Caco-2 (cell line): ENCODE results near the gene CAT. TPM values are rescaled to one million over a fixed set of nuclear protein-coding genes. Genes with fewer than 3 reads are reported as not detected.

ENCODE experiments used
- BruUV-seq: library from RNA; stranded (reverse); fragments of 400-500 nt; replicated peaks from 2 replicates; lab custom pipeline; 2021; lab: Mats Ljungman, UMichigan
- CTCF ChIA-PET: fragments of 300-600 bp; sonication (Branson Sonifier 250); formaldehyde crosslinking; loops from one replicate; lab custom pipeline; 2022; ENCODE audit warnings: antibody characterized with exemption; lab: Charles Lee
- POLR2A ChIA-PET: fragments of 300-600 bp; sonication (Branson Sonifier 250); formaldehyde crosslinking; loops from one replicate; lab custom pipeline; 2022; ENCODE audit warnings: antibody characterized with exemption; lab: Charles Lee
- DNase-seq, 2 experiments: peaks; one replicate each; pipeline versions ENCODE4 v3.0.0 to v3.0.0-alpha.2; 2020 to 2022
- H3K27me3 ChIP-seq: replicated peaks from 2 replicates; pipeline ENCODE4 v1.6.0; 2011; ENCODE audit warnings: low read length; ENCODE audit not compliant: control insufficient read depth, insufficient read depth
- H3K36me3 ChIP-seq: 2 replicates; pipeline ENCODE4 v1.5.1; 2011; ENCODE audit warnings: low read length; ENCODE audit not compliant: control insufficient read depth, insufficient read depth
- H3K4me1 ChIP-seq: fragments of 250-450 bp; sonication (Bioruptor Pico); 2 replicates; pipeline ENCODE4 v1.5.1; 2020; ENCODE audit warnings: mild to moderate bottlenecking
- H3K4me3 ChIP-seq: 2 replicates; pipeline ENCODE4 v1.5.1; 2011; ENCODE audit warnings: low read depth, mild to moderate bottlenecking, control low read depth, low read length
- H3K9me3 ChIP-seq: fragments of 250-450 bp; sonication (Bioruptor Pico); 2 replicates; pipeline ENCODE4 v1.5.1; 2020; ENCODE audit warnings: mild to moderate bottlenecking, moderate library complexity
- H3K27ac Mint-ChIP-seq: one replicate; pipeline ENCODE4 v1.8.0; 2022; ENCODE audit warnings: mixed read lengths; ENCODE audit not compliant: unreplicated experiment
- H3K27me3 Mint-ChIP-seq: one replicate; pipeline ENCODE4 v1.8.0; 2022; ENCODE audit warnings: mixed read lengths; ENCODE audit not compliant: insufficient read depth, unreplicated experiment
- H3K36me3 Mint-ChIP-seq: one replicate; pipeline ENCODE4 v1.8.0; 2022; ENCODE audit warnings: mild to moderate bottlenecking, mixed read lengths; ENCODE audit not compliant: insufficient read depth, unreplicated experiment
- H3K4me1 Mint-ChIP-seq: one replicate; pipeline ENCODE4 v1.8.0; 2022; ENCODE audit warnings: low read depth, mixed read lengths; ENCODE audit not compliant: unreplicated experiment
- H3K4me3 Mint-ChIP-seq: one replicate; pipeline ENCODE4 v1.8.0; 2022; ENCODE audit warnings: mild to moderate bottlenecking, moderate library complexity, mixed read lengths; ENCODE audit not compliant: unreplicated experiment
- H3K9me3 Mint-ChIP-seq: one replicate; pipeline ENCODE4 v1.8.0; 2022; ENCODE audit warnings: mixed read lengths; ENCODE audit not compliant: unreplicated experiment
- intact Hi-C: fragments of 100-400 bp; cut with micrococcal nuclease; formaldehyde crosslinking; loops from one replicate; pipeline ENCODE4 v1.10.0; 2022; ENCODE audit not compliant: unreplicated experiment
- total RNA-seq: library from RNA; stranded (reverse); gene quantifications from 2 replicates; pipeline ENCODE4 v1.2.3, GENCODE V29; 2022
- TF ChIP-seq, protein P1 (sequence below), 2 experiments: fragments of 200-600 bp in 1 of 2; IDR thresholded peaks; 1 replicate in 1 of 2; 2 replicates in 1 of 2; pipeline versions ENCODE4 v1.5.1 to v1.8.0; 2011 to 2022; ENCODE audit warnings: antibody characterized with exemption in 1 of 2, control low read depth in 1 of 2, inconsistent platforms in 1 of 2, low read depth in 1 of 2, low read length in 1 of 2, mild to moderate bottlenecking in 1 of 2, moderate library complexity in 1 of 2; ENCODE audit not compliant: insufficient read depth in 1 of 2, severe bottlenecking in 1 of 2, unreplicated experiment in 1 of 2

The CAT gene
- total RNA-seq, 1 experiment from 2014 or later: 45.6 TPM

DNA sequence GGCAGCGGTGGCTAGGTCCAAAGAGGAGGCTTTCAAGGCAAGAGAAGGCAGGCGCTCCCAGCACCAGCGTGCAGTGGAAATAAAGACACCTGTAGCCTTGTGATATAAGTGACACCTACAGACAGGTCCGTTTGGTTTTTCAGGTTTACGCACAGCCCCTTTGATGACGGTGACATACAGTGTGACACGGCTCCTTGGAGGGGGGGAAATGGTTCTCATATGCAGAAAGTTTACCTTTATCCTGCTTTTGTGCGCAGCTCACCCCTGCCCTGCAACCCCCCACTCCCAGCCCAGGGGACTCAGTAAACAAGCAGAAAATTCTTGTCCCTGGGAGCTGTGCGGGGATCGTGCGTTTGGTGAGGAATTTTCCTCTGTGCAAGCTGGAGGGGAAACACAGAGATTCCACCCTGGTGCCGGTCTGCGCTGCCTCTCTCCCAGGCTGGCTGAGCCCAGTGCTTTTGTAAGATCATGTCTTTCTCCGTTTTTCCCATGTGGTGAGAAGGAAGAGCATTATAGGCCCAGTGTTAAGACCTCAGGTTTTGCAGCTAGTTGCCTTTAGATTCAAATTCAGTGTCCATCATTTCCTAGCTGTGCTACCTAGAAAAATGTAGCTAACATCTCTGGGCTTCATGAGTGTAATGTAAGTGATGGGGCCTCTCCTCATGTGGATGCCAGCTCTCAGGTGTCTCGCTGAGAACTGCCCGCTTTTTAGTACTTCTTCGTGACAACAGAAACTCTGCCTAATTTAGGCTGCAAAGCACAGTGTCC is 75.1 kb downstream of the CAT start, which contains the start of gene ELF5:
Gene ELF5 (minus strand): TSS at position 113 of the 768 bp plus-strand sequence. CDS start 8,045 bp downstream, outside the sequence.
- no peaks in the 10 kb centered on the region for H3K9me3 ChIP-seq
- H3K4me1 Mint-ChIP-seq: peaks cover 11% of the 10 kb centered on the region
- no peaks in the 10 kb centered on the region for H3K27me3 ChIP-seq
- H3K27me3 Mint-ChIP-seq: peaks cover 5% of the 10 kb centered on the region
- H3K9me3 Mint-ChIP-seq: no peaks in the 10 kb centered on the region
- POLR2A ChIA-PET: no interaction called here
- H3K27ac Mint-ChIP-seq: no peak within 1 kb of the TSS
- TF ChIP-seq, protein P1, sequence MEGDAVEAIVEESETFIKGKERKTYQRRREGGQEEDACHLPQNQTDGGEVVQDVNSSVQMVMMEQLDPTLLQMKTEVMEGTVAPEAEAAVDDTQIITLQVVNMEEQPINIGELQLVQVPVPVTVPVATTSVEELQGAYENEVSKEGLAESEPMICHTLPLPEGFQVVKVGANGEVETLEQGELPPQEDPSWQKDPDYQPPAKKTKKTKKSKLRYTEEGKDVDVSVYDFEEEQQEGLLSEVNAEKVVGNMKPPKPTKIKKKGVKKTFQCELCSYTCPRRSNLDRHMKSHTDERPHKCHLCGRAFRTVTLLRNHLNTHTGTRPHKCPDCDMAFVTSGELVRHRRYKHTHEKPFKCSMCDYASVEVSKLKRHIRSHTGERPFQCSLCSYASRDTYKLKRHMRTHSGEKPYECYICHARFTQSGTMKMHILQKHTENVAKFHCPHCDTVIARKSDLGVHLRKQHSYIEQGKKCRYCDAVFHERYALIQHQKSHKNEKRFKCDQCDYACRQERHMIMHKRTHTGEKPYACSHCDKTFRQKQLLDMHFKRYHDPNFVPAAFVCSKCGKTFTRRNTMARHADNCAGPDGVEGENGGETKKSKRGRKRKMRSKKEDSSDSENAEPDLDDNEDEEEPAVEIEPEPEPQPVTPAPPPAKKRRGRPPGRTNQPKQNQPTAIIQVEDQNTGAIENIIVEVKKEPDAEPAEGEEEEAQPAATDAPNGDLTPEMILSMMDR (IDR thresholded peaks at IDR 0.05; ENCODE audit: insufficient read depth in 1 of 2, low read depth in 1 of 2, low read length in 1 of 2, severe bottlenecking in 1 of 2, unreplicated experiment in 1 of 2): no peak
- H3K4me3 ChIP-seq: no peak within 1 kb of the TSS
- H3K36me3 ChIP-seq: no peaks in the 10 kb centered on the region
- peak; percentile 47 to 48 for DNase-seq
- no peaks in the 10 kb centered on the region for H3K36me3 Mint-ChIP-seq
- CTCF ChIA-PET: interaction anchor here (0.6 to 1.2 kb wide), 2 partner anchors 33 to 45 kb away, joined by 3 read pairs; no protein-coding TSS in a partner anchor
- H3K4me1 ChIP-seq: peaks cover 17% of the 10 kb centered on the region
- intact Hi-C loops: loop anchor here (1.0 to 5.0 kb wide), 3 partner anchors 153 to 878 kb away; no protein-coding TSS in a partner anchor
- H3K4me3 Mint-ChIP-seq: peak within 1 kb of the TSS; percentile 9
- no TSS peak for BruUV-seq

DNA sequence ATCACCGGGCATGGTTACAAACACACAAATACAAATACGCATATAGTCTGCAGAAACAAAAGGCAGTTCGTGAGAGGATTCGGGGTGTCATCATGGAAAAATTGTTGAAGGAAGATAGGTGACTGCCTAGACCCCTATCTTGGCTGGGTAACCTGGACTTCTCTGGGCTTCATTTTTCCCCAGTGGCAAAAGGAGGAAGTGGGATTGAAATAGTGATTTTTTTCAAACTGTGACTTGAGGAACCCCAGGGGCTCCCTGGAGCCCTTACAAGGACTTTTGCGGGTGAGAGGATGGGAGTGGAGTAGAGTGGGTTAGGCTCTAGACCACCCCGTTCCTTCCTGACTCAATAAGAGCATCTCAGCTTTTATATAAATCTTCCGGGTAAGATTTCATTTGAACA is 75.9 kb downstream of the CAT start:
- CTCF ChIA-PET: no interaction called here

More for the DNA sequence above, 75.9 kb downstream of the CAT start:
- Mint-ChIP-seq H3K27me3 (peaks cover 9% of the 10 kb centered on the region), H3K4me3 (no peak overlapping the region), H3K4me1 (peaks cover 11% of the 10 kb centered on the region), H3K36me3 (no peaks in the 10 kb centered on the region), H3K27ac (no peak overlapping the region), H3K9me3 (no peaks in the 10 kb centered on the region)
- no peaks in the 10 kb centered on the region for H3K9me3 ChIP-seq
- peaks cover 17% of the 10 kb centered on the region for H3K4me1 ChIP-seq
- intact Hi-C loops: loop anchor here (5.0 kb wide), 1 partner anchor 153 kb away; no protein-coding TSS in a partner anchor
- H3K27me3 ChIP-seq: no peaks in the 10 kb centered on the region
- no TSS peak for BruUV-seq
- no peaks in the 10 kb centered on the region for H3K36me3 ChIP-seq
- H3K4me3 ChIP-seq: no peak overlapping the region
- POLR2A ChIA-PET: no interaction called here
- DNase-seq: no peak
- TF ChIP-seq, protein P1 (IDR thresholded peaks at IDR 0.05; ENCODE audit: insufficient read depth in 1 of 2, low read depth in 1 of 2, low read length in 1 of 2, severe bottlenecking in 1 of 2, unreplicated experiment in 1 of 2): no peak
